ENCODE measurements around the gene PDE7B. TPM values are rescaled to one million over a fixed set of nuclear protein-coding genes. Genes with fewer than 3 reads are reported as not detected.

PDE7B gene
- total RNA-seq, 1 experiment from 2014 or later: not detected

GRCh38 chr6:136112262-136112661, 260.8 kb downstream of the PDE7B start (continued):
- TF ChIP-seq, protein P1, sequence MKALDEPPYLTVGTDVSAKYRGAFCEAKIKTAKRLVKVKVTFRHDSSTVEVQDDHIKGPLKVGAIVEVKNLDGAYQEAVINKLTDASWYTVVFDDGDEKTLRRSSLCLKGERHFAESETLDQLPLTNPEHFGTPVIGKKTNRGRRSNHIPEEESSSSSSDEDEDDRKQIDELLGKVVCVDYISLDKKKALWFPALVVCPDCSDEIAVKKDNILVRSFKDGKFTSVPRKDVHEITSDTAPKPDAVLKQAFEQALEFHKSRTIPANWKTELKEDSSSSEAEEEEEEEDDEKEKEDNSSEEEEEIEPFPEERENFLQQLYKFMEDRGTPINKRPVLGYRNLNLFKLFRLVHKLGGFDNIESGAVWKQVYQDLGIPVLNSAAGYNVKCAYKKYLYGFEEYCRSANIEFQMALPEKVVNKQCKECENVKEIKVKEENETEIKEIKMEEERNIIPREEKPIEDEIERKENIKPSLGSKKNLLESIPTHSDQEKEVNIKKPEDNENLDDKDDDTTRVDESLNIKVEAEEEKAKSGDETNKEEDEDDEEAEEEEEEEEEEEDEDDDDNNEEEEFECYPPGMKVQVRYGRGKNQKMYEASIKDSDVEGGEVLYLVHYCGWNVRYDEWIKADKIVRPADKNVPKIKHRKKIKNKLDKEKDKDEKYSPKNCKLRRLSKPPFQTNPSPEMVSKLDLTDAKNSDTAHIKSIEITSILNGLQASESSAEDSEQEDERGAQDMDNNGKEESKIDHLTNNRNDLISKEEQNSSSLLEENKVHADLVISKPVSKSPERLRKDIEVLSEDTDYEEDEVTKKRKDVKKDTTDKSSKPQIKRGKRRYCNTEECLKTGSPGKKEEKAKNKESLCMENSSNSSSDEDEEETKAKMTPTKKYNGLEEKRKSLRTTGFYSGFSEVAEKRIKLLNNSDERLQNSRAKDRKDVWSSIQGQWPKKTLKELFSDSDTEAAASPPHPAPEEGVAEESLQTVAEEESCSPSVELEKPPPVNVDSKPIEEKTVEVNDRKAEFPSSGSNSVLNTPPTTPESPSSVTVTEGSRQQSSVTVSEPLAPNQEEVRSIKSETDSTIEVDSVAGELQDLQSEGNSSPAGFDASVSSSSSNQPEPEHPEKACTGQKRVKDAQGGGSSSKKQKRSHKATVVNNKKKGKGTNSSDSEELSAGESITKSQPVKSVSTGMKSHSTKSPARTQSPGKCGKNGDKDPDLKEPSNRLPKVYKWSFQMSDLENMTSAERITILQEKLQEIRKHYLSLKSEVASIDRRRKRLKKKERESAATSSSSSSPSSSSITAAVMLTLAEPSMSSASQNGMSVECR (CRISPR knock-in tag; IDR thresholded peaks at IDR 0.05; ENCODE audit: borderline replicate concordance): no peak
- TF ChIP-seq PRDM15 (CRISPR knock-in tag; IDR thresholded peaks at IDR 0.05): no peak
- TF ChIP-seq TCF7 (CRISPR knock-in tag; IDR thresholded peaks at IDR 0.05; ENCODE audit: low read depth): no peak
- TF ChIP-seq SOX15 (CRISPR knock-in tag; IDR thresholded peaks at IDR 0.05): no peak
- TF ChIP-seq, protein P2, sequence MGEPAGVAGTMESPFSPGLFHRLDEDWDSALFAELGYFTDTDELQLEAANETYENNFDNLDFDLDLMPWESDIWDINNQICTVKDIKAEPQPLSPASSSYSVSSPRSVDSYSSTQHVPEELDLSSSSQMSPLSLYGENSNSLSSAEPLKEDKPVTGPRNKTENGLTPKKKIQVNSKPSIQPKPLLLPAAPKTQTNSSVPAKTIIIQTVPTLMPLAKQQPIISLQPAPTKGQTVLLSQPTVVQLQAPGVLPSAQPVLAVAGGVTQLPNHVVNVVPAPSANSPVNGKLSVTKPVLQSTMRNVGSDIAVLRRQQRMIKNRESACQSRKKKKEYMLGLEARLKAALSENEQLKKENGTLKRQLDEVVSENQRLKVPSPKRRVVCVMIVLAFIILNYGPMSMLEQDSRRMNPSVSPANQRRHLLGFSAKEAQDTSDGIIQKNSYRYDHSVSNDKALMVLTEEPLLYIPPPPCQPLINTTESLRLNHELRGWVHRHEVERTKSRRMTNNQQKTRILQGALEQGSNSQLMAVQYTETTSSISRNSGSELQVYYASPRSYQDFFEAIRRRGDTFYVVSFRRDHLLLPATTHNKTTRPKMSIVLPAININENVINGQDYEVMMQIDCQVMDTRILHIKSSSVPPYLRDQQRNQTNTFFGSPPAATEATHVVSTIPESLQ (CRISPR knock-in tag; IDR thresholded peaks at IDR 0.05): no peak
- no peak for TF ChIP-seq MLX (CRISPR knock-in tag; IDR thresholded peaks at IDR 0.05)
- no peak for TF ChIP-seq EMX1 (CRISPR knock-in tag; IDR thresholded peaks at IDR 0.05)
- no peak for TF ChIP-seq USF1 (CRISPR knock-in tag; IDR thresholded peaks at IDR 0.05)
- no peak for TF ChIP-seq AR (CRISPR knock-in tag; IDR thresholded peaks at IDR 0.05)
- no peak for TF ChIP-seq ZNF121 (CRISPR knock-in tag; IDR thresholded peaks at IDR 0.05)
- TF ChIP-seq, protein P3, sequence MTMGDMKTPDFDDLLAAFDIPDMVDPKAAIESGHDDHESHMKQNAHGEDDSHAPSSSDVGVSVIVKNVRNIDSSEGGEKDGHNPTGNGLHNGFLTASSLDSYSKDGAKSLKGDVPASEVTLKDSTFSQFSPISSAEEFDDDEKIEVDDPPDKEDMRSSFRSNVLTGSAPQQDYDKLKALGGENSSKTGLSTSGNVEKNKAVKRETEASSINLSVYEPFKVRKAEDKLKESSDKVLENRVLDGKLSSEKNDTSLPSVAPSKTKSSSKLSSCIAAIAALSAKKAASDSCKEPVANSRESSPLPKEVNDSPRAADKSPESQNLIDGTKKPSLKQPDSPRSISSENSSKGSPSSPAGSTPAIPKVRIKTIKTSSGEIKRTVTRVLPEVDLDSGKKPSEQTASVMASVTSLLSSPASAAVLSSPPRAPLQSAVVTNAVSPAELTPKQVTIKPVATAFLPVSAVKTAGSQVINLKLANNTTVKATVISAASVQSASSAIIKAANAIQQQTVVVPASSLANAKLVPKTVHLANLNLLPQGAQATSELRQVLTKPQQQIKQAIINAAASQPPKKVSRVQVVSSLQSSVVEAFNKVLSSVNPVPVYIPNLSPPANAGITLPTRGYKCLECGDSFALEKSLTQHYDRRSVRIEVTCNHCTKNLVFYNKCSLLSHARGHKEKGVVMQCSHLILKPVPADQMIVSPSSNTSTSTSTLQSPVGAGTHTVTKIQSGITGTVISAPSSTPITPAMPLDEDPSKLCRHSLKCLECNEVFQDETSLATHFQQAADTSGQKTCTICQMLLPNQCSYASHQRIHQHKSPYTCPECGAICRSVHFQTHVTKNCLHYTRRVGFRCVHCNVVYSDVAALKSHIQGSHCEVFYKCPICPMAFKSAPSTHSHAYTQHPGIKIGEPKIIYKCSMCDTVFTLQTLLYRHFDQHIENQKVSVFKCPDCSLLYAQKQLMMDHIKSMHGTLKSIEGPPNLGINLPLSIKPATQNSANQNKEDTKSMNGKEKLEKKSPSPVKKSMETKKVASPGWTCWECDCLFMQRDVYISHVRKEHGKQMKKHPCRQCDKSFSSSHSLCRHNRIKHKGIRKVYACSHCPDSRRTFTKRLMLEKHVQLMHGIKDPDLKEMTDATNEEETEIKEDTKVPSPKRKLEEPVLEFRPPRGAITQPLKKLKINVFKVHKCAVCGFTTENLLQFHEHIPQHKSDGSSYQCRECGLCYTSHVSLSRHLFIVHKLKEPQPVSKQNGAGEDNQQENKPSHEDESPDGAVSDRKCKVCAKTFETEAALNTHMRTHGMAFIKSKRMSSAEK (CRISPR knock-in tag; IDR thresholded peaks at IDR 0.05; ENCODE audit: borderline replicate concordance): no peak

Measured in WTC11 (cell line).